GM18502 (cell line): ENCODE measurements around the gene LRP2.

Source experiments
- ATAC-seq: cut with Tn5 transposase; IDR thresholded peaks from one replicate; pipeline ENCODE4 v1.9.1; 2021; ENCODE audit warnings: mild to moderate bottlenecking; ENCODE audit not compliant: unreplicated experiment, poor library complexity

Gene LRP2

DNA sequence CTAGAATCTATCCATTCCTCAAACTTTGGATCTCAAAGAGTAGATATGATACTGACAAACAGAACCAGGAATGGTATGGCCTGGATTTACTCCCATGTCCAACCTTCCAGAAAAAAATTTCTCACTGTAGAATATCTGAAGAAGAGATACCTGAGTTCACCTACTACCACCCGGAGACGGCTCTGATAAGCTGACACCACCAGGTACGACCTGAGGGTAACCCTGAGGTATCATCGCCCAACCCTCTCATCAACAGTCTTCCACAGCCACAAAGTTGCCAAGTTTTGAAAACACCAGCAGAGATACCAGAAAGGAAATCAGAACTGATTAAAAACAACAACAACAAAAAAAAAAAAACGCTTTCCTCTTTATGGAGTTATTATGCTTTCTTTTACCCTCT, 102.9 kb downstream of the LRP2 start:
- ATAC-seq, result no peak

DNA sequence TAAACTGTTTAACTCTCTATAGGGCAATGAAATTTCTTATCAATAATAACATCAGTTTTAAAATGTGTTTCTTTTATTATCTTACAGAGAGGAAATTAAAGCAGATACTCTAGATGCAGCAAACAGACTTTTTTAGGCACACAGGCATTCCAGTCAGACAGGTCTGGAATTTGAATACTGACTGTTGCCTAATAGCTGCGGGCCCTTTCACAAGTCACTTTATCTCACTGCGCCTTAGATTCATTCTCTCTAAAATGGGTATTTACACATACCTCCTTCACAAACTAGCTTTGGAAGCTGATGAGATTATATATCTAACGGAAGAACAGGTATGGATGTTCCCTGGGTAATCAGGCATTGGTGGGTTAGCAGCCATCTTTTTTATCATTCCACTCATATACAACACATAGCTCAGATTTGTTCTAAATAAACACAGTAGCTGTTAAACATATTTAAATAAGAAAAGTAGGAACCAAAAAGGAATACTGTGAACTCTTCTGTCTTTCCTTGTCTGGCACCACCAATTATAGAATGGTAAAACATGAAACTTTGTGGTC, 104.2 kb downstream of the LRP2 start:
- ATAC-seq, result no peak

DNA sequence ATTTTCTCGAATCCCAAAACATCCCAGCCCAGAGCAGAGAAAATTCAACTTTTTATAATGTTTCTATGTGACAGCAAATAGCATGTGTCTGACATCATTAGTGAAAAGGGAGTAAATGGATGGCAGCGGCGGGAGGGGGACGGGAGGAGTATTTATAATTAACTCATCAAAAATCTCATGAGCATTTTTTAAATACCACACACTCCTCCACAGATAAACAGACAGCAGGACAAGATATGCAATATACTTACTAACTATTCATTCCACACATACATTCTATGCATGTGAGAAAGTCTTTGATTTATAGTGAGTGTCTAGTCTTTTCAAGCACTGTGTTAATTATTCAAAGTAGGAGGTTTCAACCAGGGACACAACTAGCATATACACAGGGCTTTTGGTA, 107.6 kb downstream of the LRP2 start:
- no peak for ATAC-seq

DNA sequence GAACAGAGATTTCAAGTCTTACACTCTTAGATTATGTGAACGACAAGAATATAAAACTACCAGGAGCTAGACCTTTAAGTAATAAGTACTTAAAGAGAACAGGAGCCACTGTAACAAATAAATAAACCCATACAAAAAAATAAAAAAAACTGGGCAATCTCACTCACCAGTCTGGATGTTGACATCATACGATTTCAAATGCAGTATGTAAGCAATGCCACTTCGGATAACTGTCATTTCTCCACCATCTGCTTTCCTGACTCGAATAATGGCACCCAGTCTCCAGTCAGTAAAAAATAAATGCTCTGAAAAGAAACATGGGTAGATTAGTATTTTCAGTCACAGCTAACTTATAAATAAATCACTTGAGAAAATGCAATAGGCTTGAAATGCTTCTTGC, 115.1 kb downstream of the LRP2 start:
- no peak for ATAC-seq

DNA sequence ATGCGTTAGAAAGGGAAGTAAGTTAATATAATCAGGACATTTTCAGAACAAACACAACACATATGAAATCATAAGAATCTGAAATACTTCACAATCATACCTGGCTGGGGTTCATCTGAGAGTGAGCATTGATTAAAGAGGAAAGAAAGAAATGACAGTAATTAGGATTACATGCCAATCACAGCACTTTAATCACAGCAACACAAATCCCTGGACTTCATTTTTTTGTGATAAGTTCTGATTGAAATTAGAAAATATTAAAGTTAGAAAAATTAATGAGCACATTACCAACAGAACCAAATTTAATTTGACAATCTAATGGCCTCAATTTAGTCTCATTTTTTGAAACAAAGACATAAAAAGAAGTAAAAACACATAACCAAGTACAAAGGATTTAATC, 121.9 kb downstream of the LRP2 start:
- ATAC-seq, result no peak

DNA sequence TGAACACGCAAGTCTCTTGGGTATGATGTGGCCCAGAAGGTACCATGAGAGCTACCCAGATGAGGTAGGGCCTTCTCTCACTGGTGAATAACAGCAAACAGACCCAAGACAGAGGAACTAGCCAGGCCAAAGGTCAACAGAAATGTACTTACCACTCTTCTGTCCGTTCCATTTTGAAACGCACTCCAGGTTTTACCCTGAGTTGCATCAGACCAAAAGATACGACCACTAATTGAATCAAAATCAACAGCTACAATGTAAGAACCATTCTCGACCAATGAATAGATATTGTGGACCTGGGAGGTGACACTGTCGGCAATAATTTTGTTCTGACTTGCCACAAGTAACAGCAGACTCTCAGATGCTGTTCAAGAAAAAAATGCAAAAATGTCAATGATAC, 124.4 kb downstream of the LRP2 start:
- ATAC-seq, result no peak

DNA sequence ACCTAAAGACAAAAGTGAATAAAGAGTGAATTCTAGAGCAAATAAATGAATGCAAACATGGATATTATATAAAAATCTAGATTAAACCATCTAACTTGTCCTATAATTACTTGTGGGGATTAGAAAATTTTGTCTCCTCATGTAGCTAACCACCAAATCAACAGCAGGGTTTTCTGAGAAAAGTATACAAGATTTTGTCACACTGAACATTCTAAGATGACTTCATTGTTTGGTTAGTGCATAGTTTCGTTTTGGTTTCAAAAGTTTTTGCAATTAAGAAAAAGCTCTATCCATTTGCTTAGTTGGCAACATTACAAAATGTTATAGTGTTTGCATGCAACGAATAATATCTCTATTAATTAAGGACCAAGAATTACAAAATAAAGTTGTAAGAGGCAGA, 125.0 kb downstream of the LRP2 start:
- ATAC-seq, result no peak

DNA sequence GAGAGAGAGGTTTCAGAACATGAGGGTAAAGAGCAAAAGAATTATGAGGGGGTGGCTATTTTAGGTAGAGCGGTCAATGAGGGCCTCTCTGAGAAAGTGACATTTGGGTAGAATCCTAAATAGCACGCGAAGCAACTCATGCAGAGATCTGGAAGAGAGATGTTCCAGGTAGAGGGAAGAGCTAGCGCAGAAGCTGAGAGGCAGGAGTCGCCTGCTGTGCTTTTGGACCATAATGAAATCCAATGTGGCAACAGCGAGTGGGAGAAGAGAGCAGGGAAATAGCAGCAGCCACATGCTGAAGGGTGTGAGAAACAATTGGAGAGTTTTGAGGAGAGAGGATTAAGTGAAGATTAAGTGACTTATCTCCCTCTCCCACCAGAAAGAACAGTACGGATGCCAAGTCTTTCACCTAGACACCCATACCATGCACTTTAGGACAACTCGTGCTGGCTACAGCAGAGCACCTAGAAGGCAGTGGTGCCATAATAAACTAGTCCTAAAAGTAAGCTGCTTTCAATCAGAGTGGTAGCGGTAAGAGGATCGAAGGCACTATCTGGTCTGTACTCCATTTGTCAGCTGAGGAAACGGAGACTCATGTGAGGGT, 129.7 kb downstream of the LRP2 start:
- ATAC-seq, result no peak

DNA sequence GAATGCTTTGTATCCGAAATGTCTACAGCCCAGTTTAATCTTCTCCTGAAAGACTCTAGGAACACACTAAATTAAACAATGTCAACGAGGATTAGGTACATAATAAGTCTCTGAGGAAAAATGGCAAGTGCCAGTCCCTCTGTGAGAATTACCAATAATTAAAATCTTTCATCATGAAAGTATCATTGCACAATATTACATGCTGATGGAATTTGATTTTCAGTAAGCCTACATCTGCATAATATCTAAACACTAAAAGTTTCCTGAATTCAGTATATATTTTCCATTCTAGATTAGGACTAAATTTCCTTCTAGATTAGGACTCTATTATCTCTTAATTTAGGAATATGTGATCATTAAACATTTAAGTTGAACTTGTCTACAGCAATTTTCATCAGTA, 132.1 kb downstream of the LRP2 start:
- no peak for ATAC-seq

DNA sequence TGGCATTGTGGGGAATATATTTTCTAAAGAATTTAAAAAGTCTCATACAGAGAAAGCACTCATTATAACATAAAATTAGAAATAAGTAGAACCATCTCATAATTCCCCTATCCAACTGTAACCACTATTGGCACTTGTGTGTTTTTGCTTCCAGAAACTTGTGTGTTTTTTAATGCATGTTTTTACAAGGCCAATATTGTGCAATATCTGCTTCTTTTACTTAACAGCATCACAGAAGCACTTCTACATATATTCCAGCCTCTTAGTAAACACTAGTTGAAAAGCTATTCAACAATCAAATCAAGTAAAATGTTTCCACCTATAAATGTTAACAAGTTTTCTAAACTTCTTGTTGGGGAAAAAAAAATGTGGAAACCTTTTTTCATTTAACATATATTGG, 132.7 kb downstream of the LRP2 start:
- no peak for ATAC-seq

DNA sequence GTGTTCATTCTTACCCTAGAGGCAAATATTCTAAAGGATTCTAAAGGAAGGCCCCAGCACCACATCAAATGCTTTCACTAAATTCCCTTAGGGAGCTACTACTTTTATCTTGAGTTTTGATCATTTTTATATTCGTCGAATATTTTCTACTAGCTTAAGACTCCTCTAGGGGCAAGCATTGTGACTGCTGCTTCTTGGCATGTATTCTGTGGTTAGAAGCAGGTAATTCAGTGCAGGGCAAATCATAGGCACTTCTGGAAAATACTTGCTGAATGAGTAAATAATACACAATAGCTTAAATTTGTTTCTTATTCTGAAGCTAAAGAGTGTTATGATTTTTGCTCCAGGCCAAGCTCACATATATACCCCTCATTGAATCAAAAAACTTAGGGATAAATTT, 136.4 kb downstream of the LRP2 start:
- ATAC-seq, result no peak

DNA sequence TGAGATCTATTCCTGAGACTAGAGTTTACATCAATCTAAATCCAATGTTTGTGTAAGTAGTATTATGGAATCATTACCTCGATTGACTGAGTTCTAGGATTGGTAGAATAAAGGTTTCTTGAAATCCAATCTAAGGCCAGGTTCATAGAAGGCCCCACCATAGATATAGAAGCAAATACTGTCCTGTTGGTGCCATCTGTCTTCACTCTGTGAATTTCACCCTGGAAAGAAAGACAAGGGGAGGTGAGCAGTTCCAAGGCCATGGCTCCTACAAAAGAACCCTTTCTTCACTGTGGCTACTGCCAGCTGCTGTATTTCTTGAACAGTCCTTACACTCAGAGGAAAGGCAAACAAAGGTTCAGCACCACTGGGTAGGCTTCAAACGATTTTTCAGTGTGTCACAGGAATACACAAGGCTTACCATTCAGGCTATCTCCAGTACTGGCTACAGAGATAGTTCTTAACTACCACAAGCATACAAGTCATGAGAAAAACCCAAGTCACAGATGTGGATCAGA, 137.0 kb downstream of the LRP2 start:
- ATAC-seq, result no peak

DNA sequence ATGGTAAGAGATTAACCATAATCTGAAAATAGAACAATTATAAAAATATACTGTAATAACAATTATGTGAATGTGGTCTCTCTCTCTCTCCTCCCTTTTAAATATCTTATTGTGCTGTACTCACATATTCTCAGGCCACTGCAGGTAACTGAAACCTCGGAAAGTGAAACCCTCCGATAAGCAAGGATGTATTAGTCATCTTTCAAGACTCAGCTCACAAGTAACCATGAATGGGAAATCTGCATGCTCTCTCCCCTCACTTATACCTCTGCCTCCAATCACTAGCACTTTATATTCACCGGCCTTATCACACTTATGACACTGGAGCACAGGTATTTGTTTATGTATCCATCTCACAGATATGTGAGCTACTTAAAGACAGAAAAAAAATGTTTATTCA, 139.7 kb downstream of the LRP2 start:
- peak; percentile 90 for ATAC-seq

DNA sequence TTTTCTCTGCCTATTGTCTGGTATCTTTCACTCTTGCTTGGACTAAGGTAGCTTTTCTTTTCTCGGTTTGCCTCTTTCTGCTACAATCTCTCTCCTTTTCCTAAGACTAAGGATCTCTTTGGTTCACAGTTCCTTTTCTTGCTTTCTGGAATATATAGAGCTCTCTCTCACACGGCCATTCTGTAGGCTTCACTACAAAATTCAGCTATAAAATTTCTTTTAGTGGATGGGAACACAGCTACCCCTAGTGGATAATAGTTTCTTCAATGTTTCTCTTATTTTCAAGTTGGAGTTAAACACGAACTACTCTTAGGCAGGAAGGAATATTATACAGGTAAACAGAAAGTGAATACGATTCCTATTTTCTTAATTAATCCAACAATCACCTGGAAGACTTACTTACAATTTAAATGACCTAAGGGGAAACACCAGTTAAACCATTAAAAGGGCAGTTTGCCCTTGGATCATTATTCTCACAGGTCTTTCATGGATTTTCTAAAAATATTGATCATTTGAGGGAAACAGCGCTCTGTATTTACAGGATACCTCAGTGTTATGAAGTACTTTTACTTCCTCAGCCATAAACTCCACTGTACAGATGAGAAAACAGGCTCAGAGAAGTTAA, 140.5 kb downstream of the LRP2 start:
- ATAC-seq, result no peak

DNA sequence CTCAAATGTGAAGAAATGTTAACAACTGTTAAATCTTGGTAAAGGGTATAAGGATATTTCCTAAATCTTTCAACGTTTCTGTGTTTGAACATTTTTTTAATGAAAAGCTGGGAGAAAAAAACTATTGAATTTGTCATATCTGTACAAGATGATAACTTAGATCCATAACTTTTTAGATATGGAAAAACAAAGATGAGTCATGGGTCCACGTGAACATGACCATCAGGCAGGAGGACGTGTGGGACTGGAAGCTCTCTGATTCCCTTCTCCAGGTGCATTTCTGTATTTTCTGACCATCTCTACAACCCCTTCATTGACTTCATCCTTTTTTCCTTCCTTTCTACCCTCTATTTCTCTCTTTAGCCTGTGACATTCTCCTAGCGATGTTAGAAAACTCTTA, 151.4 kb downstream of the LRP2 start:
- ATAC-seq, result no peak

DNA sequence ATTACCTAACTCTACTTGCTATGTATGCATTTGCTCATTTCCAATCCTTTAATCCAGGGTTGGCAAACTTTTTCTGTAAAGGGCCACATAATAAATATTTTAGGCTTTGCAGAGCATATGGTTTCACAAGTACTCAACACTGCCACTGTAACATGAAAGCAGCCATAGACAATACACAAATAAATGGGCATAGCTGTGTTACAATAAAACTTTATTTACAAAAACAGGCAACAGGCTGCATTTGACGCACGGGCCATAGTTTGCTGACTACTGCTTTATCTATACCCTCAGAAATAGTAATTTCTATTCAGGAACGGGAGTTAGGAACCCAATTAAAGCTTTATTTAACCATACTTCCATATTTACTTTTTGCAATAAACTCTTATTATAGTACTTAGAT, 154.3 kb downstream of the LRP2 start:
- ATAC-seq, result no peak

DNA sequence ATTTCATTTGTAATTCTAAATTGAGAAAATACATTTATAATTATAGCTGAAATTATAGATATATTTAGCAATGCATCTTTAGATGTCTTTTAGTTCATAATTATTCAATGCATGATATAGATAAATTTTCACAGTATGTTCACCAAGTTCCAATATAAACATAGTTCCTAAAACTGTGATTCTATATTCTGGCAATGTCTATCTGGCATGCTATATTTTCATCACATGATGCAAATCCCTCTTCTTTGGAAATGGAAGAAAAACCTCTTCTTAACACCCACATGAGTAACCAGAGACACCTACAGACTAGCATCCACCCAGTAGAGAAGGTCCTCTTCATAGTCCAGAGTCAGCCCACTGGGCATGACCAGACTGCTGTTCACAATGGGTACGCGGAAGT, 157.2 kb downstream of the LRP2 start:
- ATAC-seq, result no peak

DNA sequence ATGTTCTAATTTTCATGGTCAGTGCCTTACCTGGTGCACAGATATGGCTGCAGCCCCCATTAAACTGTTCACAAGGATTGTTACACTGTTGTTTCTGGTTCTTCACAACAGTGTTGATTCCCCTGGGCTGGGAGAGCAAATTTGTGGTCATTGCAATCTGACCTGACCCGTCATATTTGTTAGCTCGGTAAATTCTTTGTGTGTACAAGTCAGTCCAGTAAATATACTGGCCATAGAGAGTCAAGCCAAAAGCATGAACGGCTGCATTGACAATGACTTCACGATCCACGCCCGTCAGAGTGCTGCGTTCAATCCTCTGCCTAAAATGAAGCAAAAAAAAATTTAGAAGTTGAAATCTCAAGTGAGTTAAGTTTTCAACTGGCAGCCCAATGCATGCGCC, 158.4 kb downstream of the LRP2 start:
- ATAC-seq, result no peak

DNA sequence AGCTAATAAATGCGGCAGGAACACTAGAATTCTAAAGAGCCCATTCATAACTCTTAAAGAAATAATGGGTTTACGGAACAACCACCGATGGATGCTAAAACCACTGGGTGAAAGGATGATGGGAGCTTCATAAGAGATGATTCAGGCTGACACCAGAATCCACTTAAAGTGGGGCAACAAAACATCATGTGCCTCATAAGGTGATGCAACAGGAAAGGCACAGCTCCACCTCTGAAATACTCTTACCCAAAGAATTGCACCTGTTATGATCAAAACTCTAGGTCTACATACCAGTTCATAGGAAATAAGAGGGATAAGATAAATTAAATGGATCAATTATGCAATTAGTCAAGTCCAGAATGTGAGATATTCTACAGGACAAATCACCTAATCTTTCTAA, 161.6 kb downstream of the LRP2 start:
- no peak for ATAC-seq

DNA sequence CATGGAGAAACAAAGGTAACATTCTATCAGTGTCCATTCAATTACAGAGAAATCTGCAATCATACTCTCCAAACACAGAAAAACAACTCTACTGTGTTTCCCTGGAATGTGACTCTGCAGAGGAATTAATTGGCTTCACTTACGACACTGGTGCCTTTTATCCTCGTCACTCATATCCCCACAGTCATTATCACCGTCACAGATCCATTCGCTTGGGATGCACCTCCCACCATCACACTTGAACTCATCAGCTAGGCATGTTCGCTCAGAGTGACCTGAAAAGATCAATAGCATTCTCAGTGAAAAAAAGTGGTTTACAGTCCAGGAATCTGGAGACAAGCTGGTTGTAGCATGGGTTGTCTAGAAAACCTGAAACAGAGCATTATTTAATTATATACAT, 168.7 kb downstream of the LRP2 start:
- ATAC-seq, result no peak

DNA sequence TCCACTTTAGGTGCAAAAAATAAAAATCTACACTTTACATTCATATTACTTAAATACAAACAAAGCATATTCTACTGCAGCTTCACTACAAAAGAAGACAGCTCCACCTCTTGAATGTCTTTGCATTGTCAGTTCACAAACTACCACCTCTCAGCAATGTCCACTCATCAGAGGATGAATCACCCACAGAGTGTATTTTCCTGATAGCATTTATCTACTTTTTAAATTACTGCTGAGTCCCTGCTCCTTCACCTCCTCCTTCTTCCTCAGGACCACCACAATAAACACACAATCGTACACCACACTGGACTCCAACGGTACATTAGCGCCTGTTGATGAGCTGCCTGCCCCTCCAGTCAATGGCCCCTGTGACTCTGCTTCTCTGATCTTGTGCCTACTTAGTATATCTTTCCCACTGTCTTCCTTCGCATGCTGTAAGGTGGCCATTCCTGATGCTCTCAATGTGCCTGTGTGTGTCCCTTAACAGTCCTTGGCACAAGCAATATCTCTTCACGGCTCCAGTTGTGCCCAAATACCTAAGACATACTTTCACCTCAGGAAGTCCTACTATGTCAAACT, 172.0 kb downstream of the LRP2 start:
- ATAC-seq, result no peak

DNA sequence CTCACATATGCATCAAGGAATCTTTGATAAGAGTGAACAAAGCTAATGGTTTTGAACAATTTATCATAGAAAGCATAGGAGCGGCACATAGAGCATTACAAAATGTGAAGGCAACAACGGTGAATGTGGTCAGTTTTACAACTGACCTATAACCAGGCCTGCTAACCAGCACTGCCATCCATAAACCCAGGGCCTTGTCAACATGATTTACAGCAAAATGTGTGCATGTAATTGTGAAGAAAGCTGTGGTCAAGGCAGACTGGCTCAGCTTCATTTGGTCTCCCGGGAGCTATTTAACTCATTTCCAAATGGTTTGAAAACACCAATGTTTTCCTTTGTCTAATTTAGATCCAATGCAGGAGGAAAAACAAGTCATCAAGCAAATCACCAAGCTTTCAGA, 173.2 kb downstream of the LRP2 start:
- ATAC-seq, result no peak
